Islet precursor cell (in vitro differentiated cells): ENCODE data around the gene PPIG.
"Not testable (repeated sequence)": the region's sequence is repeated elsewhere in the genome, so short reads cannot be mapped to it uniquely, and the experiment has no call there.

Experiments used
- DNase-seq: peaks from one replicate; pipeline ENCODE4 v3.0.0-alpha.2; 2018

The PPIG gene

GRCh38 chr2:169664978-169665930 lies 81.1 kb downstream of the PPIG start:
- DNase-seq = no peak

- DNase-seq = no peak
Observed at GRCh38 chr2:169667583-169667982, 83.4 kb downstream of the PPIG start.

- no peak for DNase-seq
Observed at GRCh38 chr2:169670215-169670651, 86.1 kb downstream of the PPIG start.

- DNase-seq = no peak
Observed at GRCh38 chr2:169670937-169671336, 86.8 kb downstream of the PPIG start.

- DNase-seq = no peak
Observed at GRCh38 chr2:169672406-169672805, 88.3 kb downstream of the PPIG start.

GRCh38 chr2:169673106-169673505 lies 89.0 kb downstream of the PPIG start:
- no peak for DNase-seq

GRCh38 chr2:169673921-169674320 lies 89.8 kb downstream of the PPIG start:
- no peak for DNase-seq

- DNase-seq = no peak
Observed at GRCh38 chr2:169676357-169676756, 92.2 kb downstream of the PPIG start.

- no peak for DNase-seq
Observed at GRCh38 chr2:169676850-169677249, 92.7 kb downstream of the PPIG start.

GRCh38 chr2:169683054-169683424 lies 98.9 kb downstream of the PPIG start:
- no peak for DNase-seq

- no peak for DNase-seq
Observed at GRCh38 chr2:169683425-169684134, 99.4 kb downstream of the PPIG start.

- DNase-seq = no peak
Observed at GRCh38 chr2:169684135-169684565, 100.0 kb downstream of the PPIG start.

GRCh38 chr2:169684712-169685111 lies 100.6 kb downstream of the PPIG start:
- not testable (repeated sequence) for DNase-seq

GRCh38 chr2:169686825-169687224 lies 102.7 kb downstream of the PPIG start:
- DNase-seq = not testable (repeated sequence)

- not testable (repeated sequence) for DNase-seq
Observed at GRCh38 chr2:169687943-169688342, 103.8 kb downstream of the PPIG start.

- no peak for DNase-seq
Observed at GRCh38 chr2:169690958-169691357, 106.8 kb downstream of the PPIG start.
